Activated CD4-positive, CD25-positive, alpha-beta regulatory T cell treated with anti-CD3 and anti-CD28 coated beads, Interleukin-2, amount 50 U/mL, for 16 hours (primary cell): ENCODE measurements around the gene MYO1D.
"Not testable (repeated sequence)": the region's sequence is repeated elsewhere in the genome, so short reads cannot be mapped to it uniquely, and the experiment has no call there.

Experiments
- DNase-seq: peaks from one replicate; pipeline ENCODE4 v3.0.0-alpha.2; 2020; ENCODE audit warnings: low read depth, low spot score

The MYO1D gene

GRCh38 chr17:32876417-32877163 is at the start of gene MYO1D:
Gene MYO1D, minus strand, starts transcription at chr17:32877124. Its CDS starts 252 bp downstream, at chr17:32876872.
- DNase-seq, result peak; percentile 30

GRCh38 chr17:32926183-32926582 is 49.3 kb upstream of the MYO1D start:
- DNase-seq, result no peak

- not testable (repeated sequence) for DNase-seq
These were observed 47.0 kb upstream of the MYO1D start for GRCh38 chr17:32923905-32924304.

- no peak for DNase-seq
These were observed 44.1 kb upstream of the MYO1D start for GRCh38 chr17:32921017-32921416.

DNA sequence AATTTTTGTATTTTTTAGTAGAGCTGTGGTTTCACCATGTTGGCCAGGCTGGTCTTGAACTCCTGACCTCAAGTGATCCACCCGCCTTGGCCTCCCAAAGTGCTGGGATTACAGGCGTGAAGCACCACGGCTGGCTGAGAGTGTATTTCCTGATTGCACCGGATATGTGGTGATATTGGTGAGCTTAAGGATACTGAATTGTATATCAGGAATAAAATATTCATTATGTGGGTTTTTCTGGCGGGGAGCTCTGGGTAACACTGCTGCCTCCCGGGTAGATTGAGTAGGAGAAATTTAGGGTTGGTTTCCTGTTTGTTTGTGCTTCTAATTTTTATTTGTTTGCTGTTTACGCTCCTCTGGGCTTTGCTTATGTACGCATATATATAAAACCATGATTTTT is 43.4 kb upstream of the MYO1D start:
- DNase-seq, result no peak

- DNase-seq, result not testable (repeated sequence)
These were observed 43.0 kb upstream of the MYO1D start for GRCh38 chr17:32919876-32920275.

- DNase-seq, result no peak
These were observed 40.9 kb upstream of the MYO1D start for GRCh38 chr17:32917842-32918241.

DNA sequence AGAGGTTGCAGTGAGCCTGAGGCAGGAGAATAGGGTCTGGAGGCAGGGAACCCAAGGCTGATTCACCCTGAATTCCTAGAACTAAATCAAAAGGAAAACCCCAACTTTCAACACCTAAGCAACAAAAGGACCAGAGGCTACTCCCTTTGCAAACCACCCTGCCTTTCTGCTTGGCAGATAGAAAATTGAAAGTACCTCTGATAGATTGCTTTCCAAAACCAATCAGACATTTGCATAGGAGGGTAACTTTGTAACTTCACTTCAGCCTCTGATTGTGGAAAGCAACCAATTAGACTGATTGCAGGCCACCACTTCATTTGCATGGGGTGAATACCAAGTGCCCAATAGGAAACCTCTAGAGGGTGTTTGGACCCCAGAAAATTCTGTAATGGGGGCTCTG is 40.2 kb upstream of the MYO1D start:
- no peak for DNase-seq

GRCh38 chr17:32916134-32916533 is 39.2 kb upstream of the MYO1D start:
- DNase-seq, result no peak

- DNase-seq, result no peak
These were observed 38.3 kb upstream of the MYO1D start for GRCh38 chr17:32915245-32915644.

- DNase-seq, result no peak
These were observed 37.3 kb upstream of the MYO1D start for GRCh38 chr17:32914181-32914580.

DNA sequence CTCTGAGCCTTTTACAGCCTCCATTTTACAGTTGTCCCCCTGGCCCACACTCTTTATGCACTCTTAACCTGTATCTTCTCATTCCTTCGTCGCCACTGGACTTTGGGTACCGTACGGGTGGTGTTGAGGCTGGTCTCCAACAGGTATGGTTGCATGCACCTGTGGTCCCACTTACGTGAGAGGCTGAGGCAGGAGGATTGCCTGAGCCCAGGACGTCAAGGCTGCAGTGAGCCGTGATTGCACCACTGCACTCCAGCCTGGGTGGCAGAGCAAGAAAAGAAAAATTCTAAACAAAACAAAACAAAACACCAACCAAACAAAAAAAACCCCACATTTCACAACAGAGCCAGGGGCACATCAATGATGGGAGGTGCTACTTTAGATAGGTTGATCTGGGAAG is 36.7 kb upstream of the MYO1D start:
- DNase-seq, result no peak

GRCh38 chr17:32912218-32912897 is 35.4 kb upstream of the MYO1D start:
- no peak for DNase-seq

DNA sequence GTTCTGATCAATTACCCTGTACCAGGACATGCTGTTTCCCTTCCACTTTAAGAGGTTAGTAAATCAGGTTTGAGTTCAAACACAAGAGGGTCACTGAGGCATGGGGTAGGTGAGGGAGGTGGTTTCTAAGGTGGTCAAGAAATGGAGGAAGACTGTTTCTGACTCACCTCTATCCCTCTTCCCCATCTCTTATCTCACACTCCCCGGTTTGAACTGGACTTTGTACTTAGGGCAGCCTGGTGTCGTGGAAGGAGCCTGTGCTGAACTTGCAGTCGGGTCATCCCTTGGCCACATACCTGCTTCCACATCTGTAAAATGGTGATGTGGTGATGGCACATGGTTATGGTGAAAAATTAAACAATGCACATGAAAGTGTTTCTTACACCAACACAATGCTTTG is 33.8 kb upstream of the MYO1D start:
- DNase-seq, result no peak

GRCh38 chr17:32909787-32910369 is 33.0 kb upstream of the MYO1D start:
- no peak for DNase-seq

GRCh38 chr17:32907583-32907982 is 30.7 kb upstream of the MYO1D start:
- no peak for DNase-seq

DNA sequence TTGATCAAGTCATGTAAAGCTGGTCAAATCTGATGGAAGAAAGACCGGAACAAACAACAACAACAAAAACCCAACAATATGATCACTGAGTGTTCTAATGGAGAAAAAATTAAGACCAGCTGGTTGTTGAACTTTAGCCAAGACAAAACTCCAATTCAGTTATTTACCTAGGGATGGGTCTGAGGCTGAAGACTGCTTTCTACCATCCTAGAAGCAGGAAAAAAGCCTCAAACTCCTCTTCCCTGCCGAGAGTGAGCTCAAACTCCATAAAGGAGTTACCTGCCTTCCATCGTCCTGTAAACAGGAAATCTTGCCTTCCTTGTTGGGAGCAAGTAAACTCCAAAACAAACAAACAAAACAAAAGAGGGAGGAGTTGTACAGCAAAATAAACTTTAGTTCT is 28.0 kb upstream of the MYO1D start:
- no peak for DNase-seq

- DNase-seq, result no peak
These were observed 27.1 kb upstream of the MYO1D start for GRCh38 chr17:32903774-32904673.

DNA sequence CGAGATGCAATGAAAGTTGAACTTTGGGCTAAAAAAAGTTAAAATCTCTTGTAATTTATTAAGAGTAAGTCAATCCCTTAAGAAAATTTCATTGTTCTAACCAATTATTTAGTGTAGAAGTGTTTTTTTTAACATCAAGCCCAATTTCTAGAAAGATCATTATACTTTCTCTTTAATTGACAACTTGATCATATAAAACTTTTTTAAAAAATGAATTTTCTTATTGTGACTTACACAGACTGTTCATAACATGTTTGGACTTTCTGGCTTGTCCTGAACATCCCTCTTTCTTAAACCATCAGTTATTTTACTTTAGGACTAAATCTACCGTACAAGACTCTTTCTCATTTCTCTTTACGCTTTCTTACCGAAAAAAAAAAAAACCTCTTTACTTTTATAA is 24.8 kb upstream of the MYO1D start:
- DNase-seq, result no peak

- no peak for DNase-seq
These were observed 22.5 kb upstream of the MYO1D start for GRCh38 chr17:32899236-32900013.

- no peak for DNase-seq
These were observed 19.8 kb upstream of the MYO1D start for GRCh38 chr17:32896647-32897258.
